ENCODE results near the gene LRRC58. TPM values are rescaled to one million over a fixed set of nuclear protein-coding genes. Genes with fewer than 3 reads are reported as not detected.
A peak's percentile ranks its signal among the peaks of the same experiment; 100 is the strongest.

Gene LRRC58
- total and polyA plus RNA-seq, 2 of the 13 experiments (the other 11 are each of a cell fraction or from before 2014, with no cell fraction given): 9.7 to 17.3 TPM

- TF ChIP-seq KAT7 (CRISPR knock-in tag; IDR thresholded peaks at IDR 0.05; ENCODE audit: borderline replicate concordance): peak; percentile 95
- 0 out of 2 replicates have a peak, but pooled peaks have one; percentile 39 for TF ChIP-seq KDM2A (CRISPR knock-in tag; IDR thresholded peaks at IDR 0.05; ENCODE audit: borderline replicate concordance, low read depth)
- peak; percentile 96 for TF ChIP-seq MYC (CRISPR knock-in tag; IDR thresholded peaks at IDR 0.05; ENCODE audit: borderline replicate concordance)
- peak; percentile 64; the same call in 1 of the 2 replicates for TF ChIP-seq ZNF776 (CRISPR knock-in tag; IDR thresholded peaks at IDR 0.05)
- TF ChIP-seq FOXM1 (CRISPR knock-in tag; IDR thresholded peaks at IDR 0.05): peak; percentile 52; the same call in 1 of the 2 replicates
- TF ChIP-seq KDM3A (CRISPR knock-in tag; IDR thresholded peaks at IDR 0.05; ENCODE audit: low read depth): no peak
- peak; percentile 64 for TF ChIP-seq PHF20 (CRISPR knock-in tag; IDR thresholded peaks at IDR 0.05)
- TF ChIP-seq ZNF446 (CRISPR knock-in tag; IDR thresholded peaks at IDR 0.05): peak; percentile 58; the same call in 1 of the 2 replicates
- TF ChIP-seq ZNF33B (CRISPR knock-in tag; IDR thresholded peaks at IDR 0.05): peak; percentile 60; the same call in 1 of the 2 replicates
- TF ChIP-seq POLR2AphosphoS5 (IDR thresholded peaks at IDR 0.05; ENCODE audit: low read depth, low read length): peak; percentile 78
- TF ChIP-seq ZFY (CRISPR knock-in tag; IDR thresholded peaks at IDR 0.05): peak; percentile 95
- TF ChIP-seq TCF7 (IDR thresholded peaks at IDR 0.05; ENCODE audit: low read depth): no peak
- peak; percentile 90 for TF ChIP-seq ZBTB10 (CRISPR knock-in tag; IDR thresholded peaks at IDR 0.05; ENCODE audit: borderline replicate concordance)
- TF ChIP-seq ZBTB3 (CRISPR knock-in tag; IDR thresholded peaks at IDR 0.05; ENCODE audit: borderline replicate concordance, low read depth): peak; percentile 96; the same call in 1 of the 2 replicates
- TF ChIP-seq ZNF878 (CRISPR knock-in tag; IDR thresholded peaks at IDR 0.05): peak; percentile 78; the same call in 1 of the 2 replicates
- peak; percentile 36; the same call in 1 of the 2 replicates for TF ChIP-seq ZNF552 (CRISPR knock-in tag; IDR thresholded peaks at IDR 0.05; ENCODE audit: borderline replicate concordance)
- peak; percentile 82; the same call in 1 of the 2 replicates for TF ChIP-seq ZNF772 (CRISPR knock-in tag; IDR thresholded peaks at IDR 0.05)
- peak; percentile 72; the same call in 1 of the 2 replicates for TF ChIP-seq ZNF33A (CRISPR knock-in tag; IDR thresholded peaks at IDR 0.05; ENCODE audit: borderline replicate concordance)
- no peak for TF ChIP-seq ZNF570 (CRISPR knock-in tag; IDR thresholded peaks at IDR 0.05; ENCODE audit: borderline replicate concordance)
- no peak; the same call in 1 of the 2 replicates for TF ChIP-seq SMYD3 (CRISPR knock-in tag; IDR thresholded peaks at IDR 0.05)
- TF ChIP-seq ZNF441 (CRISPR knock-in tag; IDR thresholded peaks at IDR 0.05; ENCODE audit: borderline replicate concordance): peak; percentile 86
- TF ChIP-seq NFIB (CRISPR knock-in tag; IDR thresholded peaks at IDR 0.05; ENCODE audit: borderline replicate concordance): no peak
- no peak for TF ChIP-seq FOXK2 (IDR thresholded peaks at IDR 0.05)
- TF ChIP-seq FOSL2 (CRISPR knock-in tag; IDR thresholded peaks at IDR 0.05): peak; percentile 40; the same call in 1 of the 2 replicates
- 0 out of 2 replicates have a peak, but pooled peaks have one; percentile 51 for TF ChIP-seq DMTF1 (CRISPR knock-in tag; IDR thresholded peaks at IDR 0.05)
- peak; percentile 49; the same call in 1 of the 2 replicates for TF ChIP-seq SP5 (CRISPR knock-in tag; IDR thresholded peaks at IDR 0.05; ENCODE audit: borderline replicate concordance, low read depth)
Observed at GRCh38 chr3:120348991-120349854, at the start of gene LRRC58 (continued).

Measured in HepG2 (cell line).